Measurements from ENCODE around the gene POLD1.

DNA sequence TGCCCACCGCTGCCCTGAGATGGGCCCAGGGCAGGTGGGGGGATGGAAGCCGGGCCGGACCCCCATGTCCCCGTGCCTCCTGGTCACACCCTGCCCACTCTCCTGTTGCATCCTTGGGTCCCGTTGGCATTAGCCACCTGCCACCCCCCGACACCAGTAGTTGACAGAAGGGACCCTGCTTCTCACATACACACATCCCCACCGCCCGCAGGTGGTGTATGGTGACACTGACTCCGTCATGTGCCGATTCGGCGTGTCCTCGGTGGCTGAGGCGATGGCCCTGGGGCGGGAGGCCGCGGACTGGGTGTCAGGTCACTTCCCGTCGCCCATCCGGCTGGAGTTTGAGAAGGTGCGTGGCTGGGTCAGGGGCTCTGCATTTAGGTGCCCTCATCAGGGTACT, 29.4 kb downstream of the POLD1 start:
- TF ChIP-seq, protein P1, sequence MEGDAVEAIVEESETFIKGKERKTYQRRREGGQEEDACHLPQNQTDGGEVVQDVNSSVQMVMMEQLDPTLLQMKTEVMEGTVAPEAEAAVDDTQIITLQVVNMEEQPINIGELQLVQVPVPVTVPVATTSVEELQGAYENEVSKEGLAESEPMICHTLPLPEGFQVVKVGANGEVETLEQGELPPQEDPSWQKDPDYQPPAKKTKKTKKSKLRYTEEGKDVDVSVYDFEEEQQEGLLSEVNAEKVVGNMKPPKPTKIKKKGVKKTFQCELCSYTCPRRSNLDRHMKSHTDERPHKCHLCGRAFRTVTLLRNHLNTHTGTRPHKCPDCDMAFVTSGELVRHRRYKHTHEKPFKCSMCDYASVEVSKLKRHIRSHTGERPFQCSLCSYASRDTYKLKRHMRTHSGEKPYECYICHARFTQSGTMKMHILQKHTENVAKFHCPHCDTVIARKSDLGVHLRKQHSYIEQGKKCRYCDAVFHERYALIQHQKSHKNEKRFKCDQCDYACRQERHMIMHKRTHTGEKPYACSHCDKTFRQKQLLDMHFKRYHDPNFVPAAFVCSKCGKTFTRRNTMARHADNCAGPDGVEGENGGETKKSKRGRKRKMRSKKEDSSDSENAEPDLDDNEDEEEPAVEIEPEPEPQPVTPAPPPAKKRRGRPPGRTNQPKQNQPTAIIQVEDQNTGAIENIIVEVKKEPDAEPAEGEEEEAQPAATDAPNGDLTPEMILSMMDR (conservative IDR thresholded peaks at IDR 0.05; ENCODE audit: low read depth, low read length): no peak
- no peak for TF ChIP-seq EZH2 (IDR thresholded peaks at IDR 0.05; ENCODE audit: borderline replicate concordance, low read depth, low read length, poor library complexity, severe bottlenecking)

Data from A673 (cell line).